ENCODE data around the gene ZMAT3. TPM values are rescaled to one million over a fixed set of nuclear protein-coding genes. Genes with fewer than 3 reads are reported as not detected.
A peak's percentile ranks its signal among the peaks of the same experiment; 100 is the strongest.

The ZMAT3 gene
- total and polyA plus RNA-seq, 7 donors: 2.4 to 16.9 (median 12.4) TPM

DNA sequence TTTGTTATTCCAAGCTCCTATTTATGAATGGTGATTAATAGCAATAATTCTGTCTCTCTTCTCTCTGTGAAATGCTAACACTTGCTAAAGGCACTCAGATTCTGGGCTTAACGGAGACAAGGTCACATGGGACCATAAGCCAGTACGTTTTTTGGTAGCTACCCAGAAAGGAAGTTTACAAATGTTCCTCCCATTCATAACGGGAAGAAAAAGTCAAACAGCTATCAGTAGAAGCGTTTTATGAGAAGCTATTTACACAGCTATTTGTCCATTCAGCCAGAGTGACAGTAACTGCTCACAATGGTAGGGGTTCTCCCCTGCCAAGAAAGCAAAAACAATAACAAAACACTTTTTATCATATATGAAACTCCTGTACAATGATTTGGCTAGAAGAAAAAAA lies 51.5 kb downstream of the ZMAT3 start:
- TF ChIP-seq EP300 (IDR thresholded peaks at IDR 0.05) (no peak), POLR2AphosphoS5 (IDR thresholded peaks at IDR 0.05) (peak in 1 of 4 donors; percentile 40)
- intact Hi-C loops (cut with DNase I): no loop called here
- 4 to 18% methylated on average over 4 of the region's 4 CpGs for WGBS, 2 donors

DNA sequence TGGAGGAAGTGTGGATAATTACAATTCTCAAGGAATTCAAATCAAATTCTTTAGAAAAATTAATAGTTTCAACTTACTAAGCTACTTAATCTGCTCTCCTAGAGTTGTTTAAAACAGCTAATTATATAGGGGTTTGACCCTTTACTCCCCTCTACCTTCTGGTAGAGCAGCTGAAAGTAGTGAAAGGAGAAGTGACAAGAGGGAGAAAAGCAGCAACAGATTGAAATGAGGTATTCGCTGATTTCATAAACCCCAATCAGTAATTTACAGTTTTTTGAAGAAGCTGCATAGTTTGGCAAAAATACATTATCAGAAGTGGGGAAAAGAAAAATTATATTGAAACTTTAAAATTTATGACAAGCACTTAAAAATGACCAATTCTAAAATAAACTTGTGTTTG lies 52.8 kb downstream of the ZMAT3 start:
- no peaks in the 10 kb centered on the region for H3K36me3 ChIP-seq
- no peaks in the 10 kb centered on the region for H3K27me3 ChIP-seq
- peaks cover 0 to 16% (median 14%) of the 10 kb centered on the region in 4 donors for H3K4me1 ChIP-seq
- no peak overlapping the region for H3K4me3 ChIP-seq
- DNase-seq: no peak
- H3K9me3 ChIP-seq: no peaks in the 10 kb centered on the region
- intact Hi-C loops (cut with DNase I): loop anchor here (2.0 to 5.0 kb wide), 2 partner anchors 52 to 128 kb away; partner anchors contain the start of genes PIK3CA and ZMAT3
- H3K27ac ChIP-seq: no peak overlapping the region
- no peak for TF ChIP-seq POLR2A (IDR thresholded peaks at IDR 0.05)
- 81 to 95% methylated on average over 1 of the region's 1 CpG for WGBS, 2 donors

More for the DNA sequence above, 51.5 kb downstream of the ZMAT3 start:
- Histone ChIP-seq H3K27me3 (no peaks in the 10 kb centered on the region), H3K27ac (peak overlapping the region in 3 of 4 donors; percentile 21 to 46 (median 29)), H3K9me3 (no peaks in the 10 kb centered on the region), H3K4me1 (peaks cover 0 to 16% (median 14%) of the 10 kb centered on the region in 4 donors), H3K4me3 (no peak overlapping the region), H3K36me3 (peaks cover 0 to 11% (median 3%) of the 10 kb centered on the region in 4 donors)
- DNase-seq: no peak

DNA sequence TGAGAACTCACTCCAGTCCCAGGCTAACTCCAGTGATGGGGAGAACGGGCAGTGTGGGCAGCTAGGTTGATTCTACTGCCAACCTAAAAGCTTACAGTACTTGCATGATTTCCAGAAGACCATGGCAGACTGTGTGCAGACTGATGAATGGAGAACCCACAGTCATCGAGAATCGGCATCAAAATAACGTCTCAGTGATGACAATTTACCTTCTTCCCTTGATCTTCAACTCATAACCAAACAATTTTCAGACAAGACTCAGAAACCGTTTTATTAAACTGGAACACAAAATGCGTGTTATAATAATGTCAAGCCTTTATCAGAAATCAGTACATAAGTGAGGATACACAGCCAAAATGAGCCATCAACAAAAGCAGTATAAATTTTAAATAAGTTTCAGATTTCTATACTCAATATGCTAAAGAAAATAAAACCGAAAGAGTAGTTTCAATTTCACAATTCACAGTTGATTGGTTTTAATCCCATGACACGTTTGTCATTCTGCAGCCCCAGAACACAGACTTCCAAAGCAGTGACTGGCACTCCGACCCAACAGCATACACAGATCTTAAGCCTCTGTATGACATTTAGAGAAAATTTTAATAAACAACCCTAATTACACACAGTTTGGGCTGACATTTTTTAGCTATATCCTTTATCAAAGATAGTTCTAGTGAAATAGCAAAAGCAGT lies 54.5 kb downstream of the ZMAT3 start:
- intact Hi-C loops (cut with DNase I): loop anchor here (5.0 kb wide), 1 partner anchor 130 kb away; the partner anchor contains the start of gene PIK3CA
- Histone ChIP-seq H3K4me3 (no peak overlapping the region), H3K9me3 (no peaks in the 10 kb centered on the region), H3K36me3 (no peaks in the 10 kb centered on the region), H3K27ac (no peak overlapping the region), H3K4me1 (peaks cover 0 to 16% (median 14%) of the 10 kb centered on the region in 4 donors), H3K27me3 (no peaks in the 10 kb centered on the region)
- 71 to 81% methylated on average over 9 of the region's 9 CpGs for WGBS, 2 donors
- no peak for DNase-seq
- TF ChIP-seq, protein P1, sequence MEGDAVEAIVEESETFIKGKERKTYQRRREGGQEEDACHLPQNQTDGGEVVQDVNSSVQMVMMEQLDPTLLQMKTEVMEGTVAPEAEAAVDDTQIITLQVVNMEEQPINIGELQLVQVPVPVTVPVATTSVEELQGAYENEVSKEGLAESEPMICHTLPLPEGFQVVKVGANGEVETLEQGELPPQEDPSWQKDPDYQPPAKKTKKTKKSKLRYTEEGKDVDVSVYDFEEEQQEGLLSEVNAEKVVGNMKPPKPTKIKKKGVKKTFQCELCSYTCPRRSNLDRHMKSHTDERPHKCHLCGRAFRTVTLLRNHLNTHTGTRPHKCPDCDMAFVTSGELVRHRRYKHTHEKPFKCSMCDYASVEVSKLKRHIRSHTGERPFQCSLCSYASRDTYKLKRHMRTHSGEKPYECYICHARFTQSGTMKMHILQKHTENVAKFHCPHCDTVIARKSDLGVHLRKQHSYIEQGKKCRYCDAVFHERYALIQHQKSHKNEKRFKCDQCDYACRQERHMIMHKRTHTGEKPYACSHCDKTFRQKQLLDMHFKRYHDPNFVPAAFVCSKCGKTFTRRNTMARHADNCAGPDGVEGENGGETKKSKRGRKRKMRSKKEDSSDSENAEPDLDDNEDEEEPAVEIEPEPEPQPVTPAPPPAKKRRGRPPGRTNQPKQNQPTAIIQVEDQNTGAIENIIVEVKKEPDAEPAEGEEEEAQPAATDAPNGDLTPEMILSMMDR (IDR thresholded peaks at IDR 0.05): no peak
- TF ChIP-seq POLR2AphosphoS5 (IDR thresholded peaks at IDR 0.05): no peak
- no peak for TF ChIP-seq EP300 (IDR thresholded peaks at IDR 0.05)
- TF ChIP-seq POLR2A (IDR thresholded peaks at IDR 0.05): no peak

DNA sequence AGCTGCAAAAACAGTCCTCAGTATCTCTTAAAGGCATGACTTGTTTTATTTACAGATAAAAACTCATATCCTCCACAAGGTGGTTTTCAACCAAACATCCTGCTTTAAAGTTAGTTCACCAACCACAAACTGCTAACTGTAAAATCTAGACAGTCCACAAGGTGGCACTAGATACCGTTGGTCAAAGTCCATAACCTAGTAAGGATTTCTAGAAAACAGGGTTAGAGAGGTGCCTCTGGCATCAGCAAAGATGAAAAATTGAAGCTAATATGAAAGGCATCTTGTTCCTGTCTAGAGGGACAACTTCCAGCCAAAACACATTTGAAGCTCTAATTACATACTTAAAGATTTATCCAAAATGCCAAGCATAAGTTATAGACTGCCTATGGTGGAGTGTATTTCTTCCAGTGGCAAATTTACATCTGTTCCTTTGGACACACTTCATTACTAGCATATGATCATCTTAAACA lies 56.0 kb downstream of the ZMAT3 start:
- Histone ChIP-seq H3K4me3 (no peak overlapping the region), H3K27me3 (no peaks in the 10 kb centered on the region), H3K9me3 (no peaks in the 10 kb centered on the region), H3K4me1 (peaks cover 0 to 11% (median 10%) of the 10 kb centered on the region in 4 donors), H3K36me3 (no peaks in the 10 kb centered on the region), H3K27ac (no peak overlapping the region)
- TF ChIP-seq EP300 (IDR thresholded peaks at IDR 0.05) (no peak), POLR2A (IDR thresholded peaks at IDR 0.05) (no peak), POLR2AphosphoS5 (IDR thresholded peaks at IDR 0.05) (peak in 1 of 4 donors; percentile 10)
- TF ChIP-seq, protein P1 (IDR thresholded peaks at IDR 0.05): peak; percentile 62 to 92 (median 85)
- 0% methylated on average over 1 of the region's 1 CpG for WGBS, 2 donors
- DNase-seq: no peak
- intact Hi-C loops (cut with DNase I): loop anchor here (2.0 to 5.0 kb wide), 2 partner anchors 132 to 301 kb away; partner anchors contain the start of gene PIK3CA

DNA sequence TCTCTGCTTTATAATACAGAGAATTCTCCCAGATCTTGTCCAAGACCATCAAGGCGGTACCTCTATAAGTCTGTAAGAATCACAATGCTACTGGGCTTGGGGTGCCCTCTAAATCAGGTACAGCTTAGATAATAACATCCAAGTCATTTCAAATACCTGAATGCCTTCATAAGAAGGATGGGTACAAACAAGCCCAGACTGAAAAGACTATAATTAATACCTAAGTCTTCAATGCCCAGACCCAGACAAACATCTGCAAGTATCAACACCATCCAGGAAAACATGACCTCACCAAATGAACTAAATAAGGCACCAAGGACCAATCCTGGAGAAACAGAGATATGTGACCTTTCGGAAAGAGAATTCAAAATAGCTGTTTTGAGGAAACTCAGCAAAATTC lies 65.9 kb downstream of the ZMAT3 start:
- no peak for TF ChIP-seq POLR2A (IDR thresholded peaks at IDR 0.05)
- TF ChIP-seq POLR2AphosphoS5 (IDR thresholded peaks at IDR 0.05): no peak
- TF ChIP-seq, protein P1 (IDR thresholded peaks at IDR 0.05): no peak
- TF ChIP-seq EP300 (IDR thresholded peaks at IDR 0.05): no peak
- Histone ChIP-seq H3K36me3 (no peaks in the 10 kb centered on the region), H3K9me3 (no peaks in the 10 kb centered on the region), H3K27ac (no peak overlapping the region), H3K4me3 (no peak overlapping the region), H3K27me3 (no peaks in the 10 kb centered on the region), H3K4me1 (no peaks in the 10 kb centered on the region)
- intact Hi-C loops (cut with DNase I): no loop called here
- 97 to 99% methylated on average over 2 of the region's 2 CpGs for WGBS, 2 donors
- no peak for DNase-seq
